GM18870 (cell line): ENCODE results near the gene MT1X.
A peak's percentile ranks its signal among the peaks of the same experiment; 100 is the strongest.
"Not testable (repeated sequence)": the region's sequence is repeated elsewhere in the genome, so short reads cannot be mapped to it uniquely, and the experiment has no call there.

Experiments
- ATAC-seq: cut with Tn5 transposase; IDR thresholded peaks from one replicate; pipeline ENCODE4 v1.9.1; 2021; ENCODE audit warnings: moderate library complexity; ENCODE audit not compliant: unreplicated experiment

Gene MT1X

DNA sequence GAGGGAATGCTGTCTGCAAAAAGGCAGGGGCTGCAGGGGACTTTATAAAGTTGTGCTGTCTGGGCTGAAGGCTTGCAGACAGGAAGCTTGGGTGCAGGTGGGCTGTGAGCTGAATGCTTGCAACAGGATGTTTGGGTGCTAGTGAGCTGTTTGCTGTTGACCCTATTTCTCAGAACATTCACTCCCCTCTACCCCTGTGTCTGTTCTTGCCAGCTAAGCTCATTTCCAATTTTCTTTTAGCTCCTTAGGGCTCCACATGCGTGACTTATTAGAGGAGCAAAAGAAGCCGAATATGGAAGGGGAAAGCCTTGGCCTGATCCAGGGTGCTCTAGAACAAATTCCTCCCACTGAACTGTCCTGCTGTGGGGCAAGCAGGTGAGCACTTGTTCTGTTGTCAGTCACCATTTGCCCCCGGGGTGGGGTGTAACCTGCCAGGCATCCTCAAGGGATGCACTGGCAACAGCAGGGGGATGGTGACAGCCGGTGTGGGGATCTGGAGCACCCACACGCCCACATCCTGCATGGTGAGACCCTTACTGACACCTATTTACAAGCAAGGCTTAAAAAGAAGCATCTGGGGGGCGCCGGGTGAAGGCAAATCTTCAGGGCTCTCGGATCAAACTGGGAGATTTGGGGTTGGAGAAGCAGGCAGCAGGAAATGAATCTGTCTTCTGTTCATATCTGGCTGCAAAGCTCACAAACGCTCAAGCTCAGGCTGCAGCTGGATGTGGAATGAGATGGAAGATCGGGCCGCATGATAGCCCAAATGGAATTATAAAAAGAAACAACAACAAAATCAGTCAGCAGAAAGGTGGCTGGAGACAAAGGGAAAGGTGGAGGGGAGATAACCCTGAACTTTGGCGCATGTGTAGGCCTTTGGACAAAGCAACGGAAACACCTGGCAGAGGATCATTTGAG is 26.5 kb downstream of the MT1X start:
- no peak for ATAC-seq

DNA sequence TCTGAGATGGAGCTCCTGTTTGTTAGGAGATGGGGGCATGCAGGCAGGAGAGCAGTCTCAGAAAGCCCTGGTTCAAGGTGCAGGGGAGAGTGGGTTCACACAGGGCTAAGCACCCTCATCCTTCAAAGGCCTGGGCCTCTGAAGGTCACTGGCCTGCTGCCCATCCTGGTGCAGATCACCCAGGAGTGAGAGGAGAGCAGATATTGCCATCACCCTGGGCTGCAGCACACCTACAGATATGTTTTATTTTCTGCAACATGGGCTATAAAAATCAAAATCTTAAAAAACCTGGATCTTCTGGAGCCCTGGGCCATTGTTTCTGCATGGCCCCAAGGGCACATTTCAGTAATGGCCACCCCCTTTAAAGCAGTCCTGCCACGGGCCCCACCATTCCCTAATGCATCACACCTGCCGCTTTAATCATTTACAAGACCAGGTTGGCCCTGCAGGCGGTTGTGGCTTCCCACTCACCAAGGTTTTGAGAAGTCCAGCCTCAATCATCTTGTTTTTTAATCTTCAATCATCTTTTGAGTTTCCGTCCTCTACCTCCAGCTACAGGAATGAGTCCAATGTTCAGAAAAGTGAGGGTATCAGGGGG is 27.3 kb downstream of the MT1X start:
- no peak for ATAC-seq

DNA sequence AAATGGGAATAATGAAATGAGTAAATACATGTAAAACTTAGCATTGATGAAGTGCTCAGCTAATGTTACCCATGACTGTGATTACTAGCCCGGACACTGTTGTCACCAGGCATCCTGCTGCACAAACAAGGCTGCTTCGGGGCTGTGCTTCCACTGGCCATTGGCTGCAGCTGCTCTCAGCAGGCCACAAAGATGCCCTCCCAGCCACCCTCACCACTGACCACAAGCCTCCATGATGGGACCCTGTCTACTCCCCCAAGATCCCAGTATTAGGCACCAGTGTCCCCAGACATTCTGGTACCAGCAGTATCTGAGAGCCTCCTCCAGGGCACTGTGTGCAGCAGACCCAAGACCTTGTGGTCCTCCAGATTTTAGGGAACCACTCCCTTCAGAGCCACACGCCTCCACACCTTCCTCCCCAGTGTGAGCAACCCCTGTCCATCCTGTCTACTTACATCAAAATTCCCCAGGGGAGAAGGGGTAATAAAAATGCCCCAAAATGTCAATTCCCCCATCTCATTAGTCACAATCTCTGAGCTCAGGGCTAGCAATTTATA is 28.0 kb downstream of the MT1X start:
- no peak for ATAC-seq

DNA sequence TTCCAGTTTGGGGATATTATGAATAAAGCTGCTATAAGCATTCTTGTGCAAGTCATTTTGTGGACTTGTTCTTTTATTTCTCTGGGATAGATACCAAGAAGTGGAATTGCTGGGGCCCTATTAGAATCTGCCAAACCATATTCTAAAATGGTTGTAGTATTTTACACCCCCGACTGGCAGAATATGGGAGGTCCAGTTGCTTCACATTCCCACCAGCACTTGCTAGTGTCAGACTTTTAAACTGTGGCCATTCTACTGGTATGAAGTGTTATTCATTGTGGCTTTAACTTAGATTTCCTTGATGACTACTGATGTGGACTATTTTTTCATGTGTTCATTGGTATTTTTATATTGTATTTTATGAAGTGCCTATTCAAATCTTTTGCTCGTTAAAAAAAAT is 29.6 kb downstream of the MT1X start:
- no peak for ATAC-seq

DNA sequence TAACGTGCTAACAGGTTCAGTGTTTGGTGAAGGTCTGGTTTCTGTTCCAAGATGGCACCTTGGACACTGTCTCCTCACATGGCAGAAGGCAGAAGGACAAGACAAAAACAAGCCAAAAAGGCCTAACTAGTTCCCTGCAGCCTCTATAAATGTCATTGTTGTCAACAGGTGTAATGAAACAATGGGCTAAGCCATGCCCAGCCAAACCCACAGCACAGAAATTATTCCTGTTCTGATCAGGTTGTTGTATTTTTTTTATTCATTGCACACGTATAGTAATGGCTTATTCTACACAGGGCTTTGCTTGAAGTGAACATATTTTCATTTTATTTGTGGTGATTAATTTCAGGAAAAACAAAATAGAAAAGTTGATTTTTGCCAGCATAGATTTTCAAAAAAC is 31.5 kb downstream of the MT1X start:
- ATAC-seq, result no peak

DNA sequence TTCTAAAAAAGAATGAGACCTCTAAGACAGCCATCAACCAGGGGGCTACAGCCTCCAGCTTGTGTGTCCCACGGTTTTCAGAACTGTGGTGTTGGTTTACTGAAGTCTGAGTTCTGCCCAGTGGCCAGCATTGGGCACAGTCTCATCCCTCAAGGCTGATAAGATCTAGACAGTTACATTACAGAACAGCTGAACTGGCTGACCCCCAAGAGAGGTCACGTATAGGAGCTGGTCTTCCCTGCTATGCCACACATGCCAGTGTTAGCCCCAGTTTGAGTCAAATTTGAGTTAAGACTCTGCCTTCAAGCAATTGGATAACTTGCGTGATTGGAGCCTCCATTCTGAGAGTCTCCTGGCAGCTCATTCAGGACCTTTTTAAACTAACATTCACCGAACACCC is 32.9 kb downstream of the MT1X start:
- ATAC-seq, result no peak

DNA sequence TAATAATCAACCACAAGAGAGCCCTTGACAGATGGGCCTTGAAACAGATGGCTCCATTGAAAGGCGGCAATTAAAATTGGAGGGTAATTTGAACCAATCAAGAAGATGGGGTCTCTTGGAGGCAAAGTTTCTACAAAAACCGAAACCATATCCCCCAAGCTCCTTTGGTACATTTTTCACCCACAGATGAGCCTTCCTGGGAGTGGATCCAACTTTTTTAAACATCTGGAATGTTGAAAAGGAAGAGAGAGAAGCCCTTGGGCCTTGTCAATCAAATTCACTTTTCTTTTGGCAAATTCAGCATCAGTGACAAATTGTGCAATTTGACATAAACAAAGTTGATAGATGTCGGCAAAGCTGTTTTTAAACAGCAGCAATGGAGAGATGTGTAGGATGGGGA is 34.5 kb downstream of the MT1X start:
- ATAC-seq, result no peak

DNA sequence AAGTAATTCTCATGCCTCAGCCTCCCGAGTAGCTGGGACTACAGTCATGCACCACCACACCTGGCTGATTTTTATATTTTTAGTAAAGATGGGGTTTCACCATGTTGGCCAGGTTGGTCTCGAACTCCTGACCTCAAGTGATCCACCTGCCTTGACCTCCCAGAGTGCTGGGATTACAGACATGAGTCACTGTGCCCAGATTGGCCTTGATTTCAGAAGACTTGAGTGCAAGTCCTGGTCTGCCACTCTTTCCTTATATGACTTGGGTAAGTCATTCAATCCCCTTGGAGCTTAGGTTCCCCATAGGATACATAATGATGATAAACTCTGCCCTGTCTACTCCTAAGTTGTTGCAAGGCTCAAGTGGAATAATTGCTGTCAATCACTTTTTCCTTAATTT is 35.3 kb downstream of the MT1X start:
- ATAC-seq, result not testable (repeated sequence)

DNA sequence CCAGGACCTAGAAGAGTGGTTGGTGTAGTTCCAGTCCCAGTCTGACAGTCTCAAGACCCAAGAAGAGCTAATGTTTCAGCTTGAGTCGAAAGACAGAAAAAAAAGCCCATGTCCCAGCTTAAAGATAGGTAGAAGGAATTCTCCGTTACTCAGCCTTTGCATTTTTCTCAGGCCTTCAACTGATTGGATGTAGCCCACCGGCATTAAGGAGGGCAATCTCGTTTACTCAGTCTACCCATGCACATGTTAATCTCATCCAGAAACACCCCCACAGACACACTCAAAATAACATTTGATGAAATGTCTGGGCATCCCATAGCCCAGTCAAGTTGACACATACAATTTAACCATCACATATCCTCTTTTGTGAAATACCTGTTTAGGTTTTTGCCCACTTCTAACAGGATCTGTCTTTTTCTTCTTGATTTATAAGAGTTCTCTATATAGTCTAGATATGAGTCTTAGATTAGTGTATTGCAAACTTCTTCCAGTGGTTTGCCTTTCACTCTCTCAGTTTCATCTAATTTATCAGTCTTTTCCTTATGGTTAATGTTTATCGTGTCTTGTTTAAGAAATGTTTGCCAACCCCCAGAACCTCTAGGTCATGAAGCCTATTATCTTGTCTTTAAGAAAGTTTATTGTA is 40.1 kb downstream of the MT1X start:
- ATAC-seq, result no peak

DNA sequence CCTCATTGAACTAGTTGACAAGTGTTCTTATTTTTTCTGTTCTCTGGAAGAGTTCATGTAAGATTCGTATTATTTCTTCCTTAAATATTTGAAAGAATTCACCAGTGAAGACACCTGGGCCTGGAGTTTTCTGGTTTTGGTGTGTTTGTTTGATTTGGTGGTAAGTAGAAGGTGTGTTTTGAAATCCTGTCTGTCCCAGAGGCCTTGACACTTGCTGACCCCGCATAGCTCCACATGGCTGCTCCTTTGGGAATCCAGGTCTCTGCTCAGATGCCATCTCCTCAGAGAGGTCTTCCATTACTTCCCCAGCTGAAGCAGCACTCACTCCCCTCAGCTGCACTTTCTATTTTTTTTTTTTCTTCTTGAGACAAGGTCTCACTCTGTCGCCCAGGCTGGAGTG is 41.9 kb downstream of the MT1X start:
- no peak for ATAC-seq

DNA sequence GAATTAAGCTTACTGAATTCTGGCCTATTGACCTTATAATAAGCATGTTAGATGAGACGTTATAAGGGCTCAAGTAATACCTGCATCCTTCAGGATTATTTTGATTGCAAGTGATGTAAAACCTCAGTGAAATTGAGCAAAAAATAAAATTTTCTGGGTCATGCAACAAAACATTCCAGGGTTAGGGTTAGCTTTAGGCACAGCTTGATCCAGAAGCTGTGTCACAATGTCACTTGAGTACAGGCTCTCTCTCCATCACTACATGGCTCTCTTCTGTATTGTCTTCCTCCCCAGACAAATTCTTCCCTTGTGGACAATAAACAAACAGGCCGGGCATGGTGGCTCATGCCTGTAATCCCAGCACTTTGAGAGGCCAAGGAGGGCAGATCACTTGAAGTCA is 44.0 kb downstream of the MT1X start:
- no peak for ATAC-seq

DNA sequence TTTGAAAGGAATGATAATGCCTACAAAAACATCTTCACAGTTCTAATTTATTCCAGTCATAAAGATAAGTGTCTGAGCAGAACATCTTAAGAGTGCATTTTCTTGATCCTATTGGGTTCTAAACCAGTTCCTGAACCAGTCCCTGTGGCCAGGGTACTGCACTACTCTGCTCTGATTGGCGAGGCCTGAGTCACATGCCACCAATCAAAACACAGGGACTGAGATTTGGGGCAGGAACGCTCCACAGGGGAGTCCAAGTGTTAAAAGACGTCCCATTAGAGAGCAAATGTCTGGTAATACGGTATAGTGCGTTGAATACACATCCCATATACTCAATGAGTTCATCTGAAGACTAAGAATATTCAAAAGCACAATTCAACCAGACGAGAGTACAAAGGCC is 44.7 kb downstream of the MT1X start:
- no peak for ATAC-seq

DNA sequence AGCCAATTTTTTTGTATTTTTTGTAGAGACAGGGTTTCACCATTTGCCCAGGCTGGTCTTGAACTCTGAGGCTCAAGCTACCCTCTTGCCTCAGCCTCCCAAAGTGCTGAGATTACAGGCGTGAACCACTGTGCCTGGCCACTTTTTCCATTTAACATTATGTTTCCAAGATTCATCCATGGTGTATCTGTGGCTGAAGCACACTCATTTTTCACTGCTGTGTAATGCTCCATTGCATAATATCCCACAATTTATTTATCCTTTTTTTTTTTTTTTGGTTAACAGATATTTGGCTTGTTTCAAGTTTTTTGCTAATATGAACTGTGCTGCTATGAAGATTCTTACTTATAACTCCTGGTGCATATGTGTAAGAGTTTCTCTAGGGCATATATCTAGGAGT is 45.8 kb downstream of the MT1X start:
- no peak for ATAC-seq

DNA sequence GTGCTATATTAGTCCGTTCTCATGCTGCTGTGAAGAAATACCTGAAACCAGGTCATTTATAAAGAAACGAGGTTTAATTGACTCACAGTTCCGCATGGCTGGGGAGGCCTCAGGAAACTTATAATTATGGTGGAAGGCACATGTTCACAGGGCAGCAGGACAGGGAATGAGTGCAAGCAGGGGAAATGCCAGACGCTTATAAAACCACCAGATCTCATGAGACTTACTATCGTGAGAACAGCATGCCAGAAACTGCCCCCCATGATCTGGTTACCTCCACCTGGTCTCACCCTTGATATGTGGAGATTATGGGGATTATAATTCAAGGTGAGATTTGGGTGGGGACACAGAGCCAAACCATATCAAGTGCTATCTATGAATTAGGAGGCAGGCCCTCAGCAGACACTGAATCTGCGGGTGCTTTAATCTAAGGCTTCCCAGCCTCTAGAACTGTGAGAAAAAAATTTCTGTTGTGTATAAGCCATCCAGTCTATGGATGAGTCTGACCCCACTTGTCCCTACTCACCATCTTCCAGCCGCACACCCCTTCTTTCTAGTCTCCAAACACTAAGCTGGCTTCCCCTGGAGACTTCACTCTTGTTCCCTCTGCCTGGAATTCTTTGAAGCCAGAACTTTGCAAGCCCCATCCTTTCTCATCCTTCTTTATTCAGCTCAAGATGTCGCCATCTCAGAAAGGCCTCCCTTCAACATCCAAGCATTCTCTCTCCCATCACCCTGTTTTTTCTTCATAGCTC is 46.9 kb downstream of the MT1X start:
- no peak for ATAC-seq

DNA sequence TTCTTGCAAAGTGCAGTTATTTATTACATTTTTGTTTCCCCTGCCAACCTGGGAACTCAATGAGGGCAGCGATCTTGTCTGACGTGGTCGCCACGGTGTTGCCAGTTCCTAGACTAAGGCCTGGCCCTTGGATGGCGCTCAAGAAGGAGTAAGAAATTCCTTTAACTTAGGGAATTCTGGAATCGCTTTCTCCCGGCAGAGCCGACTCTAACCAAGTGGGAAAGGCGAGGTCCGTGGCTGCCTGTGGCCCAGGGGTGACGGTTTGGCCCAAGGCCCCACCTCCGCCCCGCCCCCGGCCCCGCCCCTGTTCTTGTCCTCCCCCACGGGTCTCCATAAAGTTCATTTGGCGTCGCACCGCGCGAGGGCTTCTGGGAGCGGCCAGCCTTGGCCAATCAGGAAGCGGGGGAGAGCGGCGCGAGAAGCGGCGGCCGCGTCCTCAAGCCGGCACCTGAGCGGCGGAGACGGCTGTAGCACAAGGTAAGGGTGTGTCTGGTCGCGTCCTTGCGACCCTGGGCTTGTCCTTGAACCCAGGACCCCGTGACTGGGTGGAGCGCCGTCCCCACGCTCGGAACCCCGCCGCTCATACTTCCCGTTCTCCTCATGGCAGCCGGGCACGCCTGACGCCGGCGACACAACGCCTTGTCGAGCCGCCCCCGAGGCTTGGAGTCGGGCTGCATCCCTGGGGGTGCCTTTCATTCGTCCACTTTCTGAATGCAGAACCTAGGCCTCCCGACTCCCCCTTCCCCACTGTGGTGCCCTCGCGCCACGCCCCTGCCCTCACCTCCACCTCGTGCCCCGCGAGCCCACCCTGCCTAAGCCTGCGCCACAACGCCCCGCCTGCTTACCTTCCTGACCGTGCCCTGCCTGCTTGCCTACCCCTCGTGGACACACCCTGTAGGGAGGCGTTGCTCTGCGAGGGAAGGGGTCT is 47.7 kb downstream of the MT1X start, which contains the start of gene NUP93:
TSS of gene NUP93 (plus strand) at position 395 of the 928 bp plus-strand sequence. CDS start 18,119 bp downstream, outside the sequence.
- peak; percentile 57 for ATAC-seq

DNA sequence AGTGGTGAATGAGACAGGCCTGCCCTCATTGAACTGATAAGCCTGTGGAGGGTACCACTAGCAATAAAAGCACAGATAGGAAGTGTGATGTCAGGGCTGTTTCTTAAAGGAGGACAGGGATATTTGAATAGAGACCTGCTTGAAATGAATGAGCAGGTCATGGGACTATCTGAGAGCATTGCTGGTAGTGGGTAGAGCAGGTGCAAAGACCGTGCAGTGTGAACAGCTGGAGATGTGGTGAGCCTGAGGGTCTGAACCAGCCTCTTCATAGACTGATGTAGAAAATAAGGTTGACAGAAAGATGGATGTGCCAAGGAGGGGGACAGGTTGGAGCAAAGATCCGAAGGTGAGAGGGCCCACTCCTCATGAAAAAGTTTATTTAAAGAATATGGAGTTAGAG is 50.1 kb downstream of the MT1X start:
- peak; percentile 28 for ATAC-seq

DNA sequence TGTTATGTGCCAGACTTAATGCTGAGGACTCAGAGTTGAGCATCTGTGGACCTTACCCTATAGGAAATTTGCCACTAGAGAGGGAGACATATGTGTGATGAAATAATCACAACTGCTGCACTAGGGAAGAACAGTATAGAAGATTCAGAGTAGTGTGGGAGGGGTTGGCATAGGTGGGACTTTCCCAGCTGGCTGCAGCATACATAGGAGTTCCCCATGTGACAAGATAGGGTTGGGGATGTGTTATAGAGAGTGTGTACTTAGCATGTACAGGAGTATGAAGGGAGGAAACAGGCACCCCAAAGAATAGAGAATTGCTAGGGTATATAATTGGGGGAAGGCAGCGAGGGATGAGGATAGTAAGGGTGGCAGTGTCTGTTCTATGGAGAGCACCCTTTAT is 50.6 kb downstream of the MT1X start:
- ATAC-seq, result peak; percentile 42
